Measurements from ENCODE around the gene GMDS. TPM values are rescaled to one million over a fixed set of nuclear protein-coding genes. Genes with fewer than 3 reads are reported as not detected.

Gene GMDS
- total and polyA plus RNA-seq, 2 of the 8 experiments (the other 6 are each of a cell fraction or from before 2014, with no cell fraction given) = 16.8 to 50.0 TPM

GRCh38 chr6:2129182-2129621, 116.2 kb downstream of the GMDS start:
- no peaks in the 10 kb centered on the region for H3K23me2 ChIP-seq (ENCODE audit: low read depth, low read length)
- H3K36me3 ChIP-seq (ENCODE audit: control insufficient read depth in 2 of 4, insufficient read depth in 4 of 4, low read length in 3 of 4) = no peaks in the 10 kb centered on the region
- H2BK5ac ChIP-seq (ENCODE audit: low read depth, low read length) = no peak overlapping the region
- no peak overlapping the region for H3K27ac ChIP-seq (ENCODE audit: low read depth, low read length)
- H3K27me3 ChIP-seq (replicated peaks in 1 of 4; ENCODE audit: control insufficient read depth in 3 of 4, extremely low read depth in 1 of 4, insufficient read depth in 3 of 4, low read length in 3 of 4) = no peaks in the 10 kb centered on the region
- TF ChIP-seq POU5F1 (IDR thresholded peaks at IDR 0.05; ENCODE audit: low read depth, low read length) (no peak), RFX5 (IDR thresholded peaks at IDR 0.05; ENCODE audit: borderline replicate concordance, low read depth, low read length) (no peak), KDM4A (IDR thresholded peaks at IDR 0.05; ENCODE audit: low read depth, low read length, severe bottlenecking) (no peak), SIN3A (conservative IDR thresholded peaks at IDR 0.05 in 1 of 2, IDR thresholded peaks at IDR 0.05 in 1 of 2; ENCODE audit: low read depth in 1 of 2, low read length in 2 of 2) (no peak), ATF3 (IDR thresholded peaks at IDR 0.05; ENCODE audit: insufficient read depth, low read depth, low read length) (no peak), CTCF (IDR thresholded peaks at IDR 0.05; ENCODE audit: control extremely low read depth in 1 of 3, insufficient read depth in 1 of 3, low read depth in 1 of 3, low read length in 3 of 3) (no peak), NRF1 (IDR thresholded peaks at IDR 0.05; ENCODE audit: low read depth, low read length) (no peak)
- FAIRE-seq (no peak), DNase-seq (ENCODE audit: low read depth in 1 of 2, low spot score in 2 of 2) (no peak)
- H2BK20ac ChIP-seq (ENCODE audit: low read length) = no peak overlapping the region
- POLR2A ChIA-PET (ENCODE audit: partially characterized antibody) = interaction anchor here (1.7 kb wide), 1 partner anchor 20 kb away, joined by 5 read pairs; no protein-coding TSS in a partner anchor
- no peak overlapping the region for H3K4me2 ChIP-seq (ENCODE audit: insufficient read depth in 1 of 2, low read depth in 2 of 2, low read length in 2 of 2)
- no peak overlapping the region for H3K4ac ChIP-seq (replicated peaks; ENCODE audit: insufficient read length, low read depth, low read length)
- no peak overlapping the region for H3K4me3 ChIP-seq (ENCODE audit: extremely low read depth in 1 of 4, insufficient read depth in 2 of 4, low read depth in 3 of 4, low read length in 4 of 4)
- no peak overlapping the region for H3K56ac ChIP-seq (replicated peaks; ENCODE audit: insufficient read length, low read depth, low read length)
- H2AFZ ChIP-seq (ENCODE audit: low read length) = no peak overlapping the region
- H3K9ac ChIP-seq (replicated peaks in 1 of 4; ENCODE audit: extremely low read depth in 1 of 4, low read depth in 3 of 4, low read length in 3 of 4) = no peak overlapping the region
- no peaks in the 10 kb centered on the region for H3K79me1 ChIP-seq (ENCODE audit: low read depth, low read length)
- no peaks in the 10 kb centered on the region for H4K20me1 ChIP-seq (replicated peaks in 1 of 2; ENCODE audit: control insufficient read depth in 1 of 2, insufficient read depth in 2 of 2, low read length in 2 of 2)
- H2BK120ac ChIP-seq (replicated peaks; ENCODE audit: low read depth, low read length) = no peak overlapping the region
- 77% methylated on average over 7 of the region's 7 CpGs; no CpG with 5 or more reads in 1 of the 2 experiments for WGBS, 2 experiments (ENCODE audit: extremely low coverage in 1 of 2, insufficient coverage in 1 of 2, insufficient read length in 1 of 2, insufficient replicate concordance in 2 of 2, low coverage in 1 of 2, low lambda C conversion rate in 2 of 2, missing lambda C conversion rate in 1 of 2)
- no peak overlapping the region; the same call in 1 of the 2 replicates for H2BK12ac ChIP-seq (ENCODE audit: low read depth, low read length)
- H3K4me1 ChIP-seq (replicated peaks in 1 of 4; ENCODE audit: control insufficient read depth in 3 of 4, insufficient read depth in 4 of 4, low read length in 3 of 4) = no peaks in the 10 kb centered on the region; a peak in 1 of 7 replicates
- H3K18ac ChIP-seq (ENCODE audit: extremely low read depth, low read length) = no peak overlapping the region
- CTCF ChIA-PET (ENCODE audit: partially characterized antibody) = no interaction called here
- H3K79me2 ChIP-seq (ENCODE audit: control insufficient read depth in 1 of 2, insufficient read depth in 2 of 2, low read length in 2 of 2) = peaks cover 0 to 6% of the 10 kb centered on the region in 2 experiments; a peak in 1 of 4 replicates
- no peak overlapping the region for H4K91ac ChIP-seq (replicated peaks; ENCODE audit: insufficient read length, low read length)
- no peak overlapping the region for H4K5ac ChIP-seq (ENCODE audit: insufficient read length, low read depth, low read length)
- H3K23ac ChIP-seq (ENCODE audit: insufficient read length) = no peak overlapping the region
- no peak overlapping the region for H2BK15ac ChIP-seq (ENCODE audit: low read length)
- H2AK5ac ChIP-seq (ENCODE audit: low read depth, low read length) = no peak overlapping the region
- no peaks in the 10 kb centered on the region for H3K9me3 ChIP-seq (ENCODE audit: insufficient read depth in 2 of 2, low read depth in 1 of 2, low read length in 1 of 2)
- no peak overlapping the region for H4K8ac ChIP-seq (ENCODE audit: extremely low read depth, insufficient read depth, low read length)
- H3K14ac ChIP-seq (ENCODE audit: insufficient read length) = no peak overlapping the region
